Effector memory CD8-positive, alpha-beta T cell (primary cell): ENCODE measurements around the gene CTAGE9.

Experiments used
- ATAC-seq: fragments of 150-1000 bp; cut with Tn5 transposase; replicated peaks from 2 replicates; pipeline ENCODE4 v1.10.0; 2021; ENCODE audit warnings: mild to moderate bottlenecking, moderate library complexity
- DNase-seq, 3 experiments: peaks; one replicate each; pipeline ENCODE4 v3.0.0; 2021
- H3K27ac Mint-ChIP-seq, 2 donors: one replicate each; pipeline ENCODE4 v1.8.0; 2022; ENCODE audit warnings: mild to moderate bottlenecking in 2 of 2, mixed read lengths in 2 of 2, moderate library complexity in 2 of 2
- H3K27me3 Mint-ChIP-seq, 2 donors: one replicate each; pipeline ENCODE4 v1.8.0; 2022; ENCODE audit warnings: mixed read lengths in 2 of 2
- H3K36me3 Mint-ChIP-seq: one replicate; pipeline ENCODE4 v1.8.0; 2022; ENCODE audit warnings: mild to moderate bottlenecking, moderate library complexity, mixed read lengths; ENCODE audit not compliant: insufficient read depth
- H3K4me1 Mint-ChIP-seq, 2 donors: one replicate each; pipeline ENCODE4 v1.8.0; 2022; ENCODE audit warnings: low read depth in 2 of 2, mixed read lengths in 2 of 2
- H3K4me3 Mint-ChIP-seq, 2 donors: one replicate each; pipeline ENCODE4 v1.8.0; 2022; ENCODE audit warnings: mild to moderate bottlenecking in 2 of 2, mixed read lengths in 2 of 2, moderate library complexity in 2 of 2
- H3K9me3 Mint-ChIP-seq, 2 donors: one replicate each; pipeline ENCODE4 v1.8.0; 2022; ENCODE audit warnings: mixed read lengths in 2 of 2

Gene CTAGE9

GRCh38 chr6:131741688-131742393 is 31.0 kb upstream of the CTAGE9 start:
- Mint-ChIP-seq H3K36me3 (no peaks in the 10 kb centered on the region), H3K9me3 (no peaks in the 10 kb centered on the region), H3K27me3 (peaks cover 0 to 17% of the 10 kb centered on the region in 2 donors), H3K27ac (no peak overlapping the region), H3K4me3 (no peak overlapping the region), H3K4me1 (no peaks in the 10 kb centered on the region)
- DNase-seq (no peak), ATAC-seq (no peak)

GRCh38 chr6:131740161-131740560 is 29.3 kb upstream of the CTAGE9 start:
- Mint-ChIP-seq H3K9me3 (no peaks in the 10 kb centered on the region), H3K27ac (no peak overlapping the region), H3K36me3 (no peaks in the 10 kb centered on the region), H3K4me1 (no peaks in the 10 kb centered on the region), H3K4me3 (no peak overlapping the region), H3K27me3 (peaks cover 0 to 17% of the 10 kb centered on the region in 2 donors)
- DNase-seq (no peak), ATAC-seq (no peak)

- H3K36me3 Mint-ChIP-seq = no peaks in the 10 kb centered on the region
- no peak for DNase-seq
- peaks cover 0 to 15% of the 10 kb centered on the region in 2 donors for H3K27me3 Mint-ChIP-seq
- H3K4me3 Mint-ChIP-seq = no peak overlapping the region
- no peak overlapping the region for H3K27ac Mint-ChIP-seq
- no peaks in the 10 kb centered on the region for H3K4me1 Mint-ChIP-seq
- H3K9me3 Mint-ChIP-seq = no peaks in the 10 kb centered on the region
- no peak for ATAC-seq
Measured at GRCh38 chr6:131739136-131739535, 28.3 kb upstream of the CTAGE9 start.

- Mint-ChIP-seq H3K36me3 (no peaks in the 10 kb centered on the region), H3K27ac (no peak overlapping the region), H3K4me3 (no peak overlapping the region), H3K9me3 (no peaks in the 10 kb centered on the region), H3K27me3 (peaks cover 0 to 6% of the 10 kb centered on the region in 2 donors), H3K4me1 (no peaks in the 10 kb centered on the region)
- no peak for DNase-seq
- no peak for ATAC-seq
Measured at GRCh38 chr6:131736811-131737210, 26.0 kb upstream of the CTAGE9 start.

- H3K36me3 Mint-ChIP-seq = no peaks in the 10 kb centered on the region
- H3K4me3 Mint-ChIP-seq = no peak overlapping the region
- no peaks in the 10 kb centered on the region for H3K27me3 Mint-ChIP-seq
- no peak for ATAC-seq
- H3K4me1 Mint-ChIP-seq = no peaks in the 10 kb centered on the region
- H3K27ac Mint-ChIP-seq = no peak overlapping the region
- no peak for DNase-seq
- H3K9me3 Mint-ChIP-seq = no peaks in the 10 kb centered on the region
Measured at GRCh38 chr6:131736003-131736596, 25.3 kb upstream of the CTAGE9 start.

GRCh38 chr6:131733376-131734016 is 22.7 kb upstream of the CTAGE9 start:
- no peaks in the 10 kb centered on the region for H3K36me3 Mint-ChIP-seq
- ATAC-seq = no peak
- H3K4me1 Mint-ChIP-seq = no peaks in the 10 kb centered on the region
- no peak overlapping the region for H3K27ac Mint-ChIP-seq
- DNase-seq = no peak
- no peaks in the 10 kb centered on the region for H3K27me3 Mint-ChIP-seq
- H3K4me3 Mint-ChIP-seq = no peak overlapping the region
- no peaks in the 10 kb centered on the region for H3K9me3 Mint-ChIP-seq

GRCh38 chr6:131731224-131731623 is 20.4 kb upstream of the CTAGE9 start:
- no peaks in the 10 kb centered on the region for H3K9me3 Mint-ChIP-seq
- DNase-seq (no peak), ATAC-seq (no peak)
- no peaks in the 10 kb centered on the region for H3K4me1 Mint-ChIP-seq
- no peak overlapping the region for H3K4me3 Mint-ChIP-seq
- no peaks in the 10 kb centered on the region for H3K27me3 Mint-ChIP-seq
- H3K36me3 Mint-ChIP-seq = no peaks in the 10 kb centered on the region
- no peak overlapping the region for H3K27ac Mint-ChIP-seq

- ATAC-seq (no peak), DNase-seq (no peak)
- Mint-ChIP-seq H3K27me3 (no peaks in the 10 kb centered on the region), H3K36me3 (no peaks in the 10 kb centered on the region), H3K9me3 (no peaks in the 10 kb centered on the region), H3K4me1 (no peaks in the 10 kb centered on the region), H3K27ac (no peak overlapping the region), H3K4me3 (no peak overlapping the region)
Measured at GRCh38 chr6:131730264-131730663, 19.4 kb upstream of the CTAGE9 start.

- DNase-seq = no peak
- no peak overlapping the region for H3K27ac Mint-ChIP-seq
- no peaks in the 10 kb centered on the region for H3K4me1 Mint-ChIP-seq
- H3K36me3 Mint-ChIP-seq = no peaks in the 10 kb centered on the region
- ATAC-seq = no peak
- H3K4me3 Mint-ChIP-seq = no peak overlapping the region
- H3K9me3 Mint-ChIP-seq = no peaks in the 10 kb centered on the region
- H3K27me3 Mint-ChIP-seq = no peaks in the 10 kb centered on the region
Measured at GRCh38 chr6:131729550-131729949, 18.7 kb upstream of the CTAGE9 start.

GRCh38 chr6:131728296-131728939 is 17.6 kb upstream of the CTAGE9 start:
- no peak for ATAC-seq
- Mint-ChIP-seq H3K4me1 (no peaks in the 10 kb centered on the region), H3K27ac (no peak overlapping the region), H3K27me3 (no peaks in the 10 kb centered on the region), H3K36me3 (no peaks in the 10 kb centered on the region), H3K4me3 (no peak overlapping the region), H3K9me3 (no peaks in the 10 kb centered on the region)
- DNase-seq = no peak

GRCh38 chr6:131727868-131728267 is 17.1 kb upstream of the CTAGE9 start:
- Mint-ChIP-seq H3K27me3 (no peaks in the 10 kb centered on the region), H3K36me3 (no peaks in the 10 kb centered on the region), H3K4me3 (no peak overlapping the region), H3K4me1 (no peaks in the 10 kb centered on the region), H3K27ac (no peak overlapping the region), H3K9me3 (no peaks in the 10 kb centered on the region)
- DNase-seq (no peak), ATAC-seq (no peak)

GRCh38 chr6:131727467-131727866 is 16.6 kb upstream of the CTAGE9 start:
- ATAC-seq = no peak
- no peak overlapping the region for H3K27ac Mint-ChIP-seq
- no peaks in the 10 kb centered on the region for H3K36me3 Mint-ChIP-seq
- H3K27me3 Mint-ChIP-seq = no peaks in the 10 kb centered on the region
- DNase-seq = no peak
- H3K4me3 Mint-ChIP-seq = no peak overlapping the region
- no peaks in the 10 kb centered on the region for H3K4me1 Mint-ChIP-seq
- H3K9me3 Mint-ChIP-seq = no peaks in the 10 kb centered on the region

- ATAC-seq = no peak
- Mint-ChIP-seq H3K27me3 (no peaks in the 10 kb centered on the region), H3K36me3 (no peaks in the 10 kb centered on the region), H3K4me1 (no peaks in the 10 kb centered on the region), H3K4me3 (no peak overlapping the region), H3K9me3 (no peaks in the 10 kb centered on the region), H3K27ac (no peak overlapping the region)
- no peak for DNase-seq
Measured at GRCh38 chr6:131724114-131724513, 13.3 kb upstream of the CTAGE9 start.

- DNase-seq = no peak
- H3K4me3 Mint-ChIP-seq = no peak overlapping the region
- no peaks in the 10 kb centered on the region for H3K4me1 Mint-ChIP-seq
- H3K27ac Mint-ChIP-seq = no peak overlapping the region
- H3K36me3 Mint-ChIP-seq = no peaks in the 10 kb centered on the region
- no peaks in the 10 kb centered on the region for H3K9me3 Mint-ChIP-seq
- ATAC-seq = no peak
- H3K27me3 Mint-ChIP-seq = no peaks in the 10 kb centered on the region
Measured at GRCh38 chr6:131721161-131721560, 10.3 kb upstream of the CTAGE9 start.
